ENCODE data around the gene CEP72.

The CEP72 gene

GRCh38 chr5:610744-611730, 1.1 kb upstream of the CEP72 start:
- TF ChIP-seq GATA3 (IDR thresholded peaks at IDR 0.05; ENCODE audit: low read depth, low read length) (no peak), GATA2 (IDR thresholded peaks at IDR 0.05; ENCODE audit: low read depth, low read length) (no peak)

- TF ChIP-seq GATA2 (IDR thresholded peaks at IDR 0.05; ENCODE audit: low read depth, low read length) (no peak), GATA3 (IDR thresholded peaks at IDR 0.05; ENCODE audit: low read depth, low read length) (no peak)
Observed at GRCh38 chr5:612498-613424, 621 bp downstream of the CEP72 start.

- no peak for TF ChIP-seq GATA3 (IDR thresholded peaks at IDR 0.05; ENCODE audit: low read depth, low read length)
- no peak for TF ChIP-seq GATA2 (IDR thresholded peaks at IDR 0.05; ENCODE audit: low read depth, low read length)
Observed at GRCh38 chr5:616484-617039, 4.4 kb downstream of the CEP72 start.

GRCh38 chr5:617896-618295, 5.8 kb downstream of the CEP72 start:
- TF ChIP-seq GATA3 (IDR thresholded peaks at IDR 0.05; ENCODE audit: low read depth, low read length) = no peak
- no peak for TF ChIP-seq GATA2 (IDR thresholded peaks at IDR 0.05; ENCODE audit: low read depth, low read length)

- TF ChIP-seq GATA3 (IDR thresholded peaks at IDR 0.05; ENCODE audit: low read depth, low read length) (no peak), GATA2 (IDR thresholded peaks at IDR 0.05; ENCODE audit: low read depth, low read length) (no peak)
Observed at GRCh38 chr5:618450-618849, 6.3 kb downstream of the CEP72 start.

- TF ChIP-seq GATA2 (IDR thresholded peaks at IDR 0.05; ENCODE audit: low read depth, low read length) (no peak), GATA3 (IDR thresholded peaks at IDR 0.05; ENCODE audit: low read depth, low read length) (no peak)
Observed at GRCh38 chr5:619444-619843, 7.3 kb downstream of the CEP72 start.

GRCh38 chr5:620152-620551, 8.0 kb downstream of the CEP72 start:
- TF ChIP-seq GATA2 (IDR thresholded peaks at IDR 0.05; ENCODE audit: low read depth, low read length) (no peak), GATA3 (IDR thresholded peaks at IDR 0.05; ENCODE audit: low read depth, low read length) (no peak)

- TF ChIP-seq GATA2 (IDR thresholded peaks at IDR 0.05; ENCODE audit: low read depth, low read length) = no peak
- no peak for TF ChIP-seq GATA3 (IDR thresholded peaks at IDR 0.05; ENCODE audit: low read depth, low read length)
Observed at GRCh38 chr5:620586-621180, 8.5 kb downstream of the CEP72 start.

- TF ChIP-seq GATA2 (IDR thresholded peaks at IDR 0.05; ENCODE audit: low read depth, low read length) (no peak), GATA3 (IDR thresholded peaks at IDR 0.05; ENCODE audit: low read depth, low read length) (no peak)
Observed at GRCh38 chr5:621341-621761, 9.2 kb downstream of the CEP72 start.

- no peak for TF ChIP-seq GATA3 (IDR thresholded peaks at IDR 0.05; ENCODE audit: low read depth, low read length)
- TF ChIP-seq GATA2 (IDR thresholded peaks at IDR 0.05; ENCODE audit: low read depth, low read length) = no peak
Observed at GRCh38 chr5:622359-622758, 10.2 kb downstream of the CEP72 start.

GRCh38 chr5:622946-623522, 10.9 kb downstream of the CEP72 start:
- TF ChIP-seq GATA3 (IDR thresholded peaks at IDR 0.05; ENCODE audit: low read depth, low read length) = no peak
- no peak for TF ChIP-seq GATA2 (IDR thresholded peaks at IDR 0.05; ENCODE audit: low read depth, low read length)

GRCh38 chr5:623531-623930, 11.4 kb downstream of the CEP72 start:
- TF ChIP-seq GATA3 (IDR thresholded peaks at IDR 0.05; ENCODE audit: low read depth, low read length) = no peak
- TF ChIP-seq GATA2 (IDR thresholded peaks at IDR 0.05; ENCODE audit: low read depth, low read length) = no peak

All from SH-SY5Y (cell line).